DMS 273 (cell line): ENCODE results near the gene TMEM134.
A peak's percentile ranks its signal among the peaks of the same experiment; 100 is the strongest.

Experiments
- DNase-seq: peaks from one replicate; lab custom pipeline; 2025; ENCODE audit not compliant: unreplicated experiment; lab: John Stamatoyannopoulos, UW

TMEM134 gene

GRCh38 chr11:67423891-67424613 is 45.0 kb downstream of the TMEM134 start:
- DNase-seq: no peak

- no peak for DNase-seq
These were observed 45.6 kb downstream of the TMEM134 start for GRCh38 chr11:67423466-67423865.

GRCh38 chr11:67422891-67423290 is 46.2 kb downstream of the TMEM134 start:
- peak; percentile 43 for DNase-seq

- DNase-seq: peak; percentile 58
These were observed 47.5 kb downstream of the TMEM134 start for GRCh38 chr11:67421430-67422031.

- DNase-seq: peak; percentile 93
These were observed 48.2 kb downstream of the TMEM134 start for GRCh38 chr11:67420646-67421429.

GRCh38 chr11:67420147-67420645 is 48.9 kb downstream of the TMEM134 start:
- peak; percentile 53 for DNase-seq

GRCh38 chr11:67419325-67420049 is 49.6 kb downstream of the TMEM134 start:
- DNase-seq: no peak

- DNase-seq: peak; percentile 82
These were observed 50.4 kb downstream of the TMEM134 start for GRCh38 chr11:67418476-67419281.

- no peak for DNase-seq
These were observed 51.6 kb downstream of the TMEM134 start for GRCh38 chr11:67417425-67417824.

GRCh38 chr11:67416416-67417335 is 52.4 kb downstream of the TMEM134 start:
- peak; percentile 66 for DNase-seq

GRCh38 chr11:67415501-67416304 is 53.3 kb downstream of the TMEM134 start, which contains the start of gene CARNS1:
TSS of gene CARNS1 (plus strand) at chr11:67415678. CDS start at chr11:67416200, 522 bp downstream.
- DNase-seq: peak; percentile 34

GRCh38 chr11:67413266-67413849 is 55.7 kb downstream of the TMEM134 start:
- DNase-seq: no peak

GRCh38 chr11:67412495-67413179 is 56.4 kb downstream of the TMEM134 start:
- DNase-seq: no peak

GRCh38 chr11:67411785-67412152 is 57.3 kb downstream of the TMEM134 start:
- no peak for DNase-seq
